Measurements from ENCODE around the gene ARF1. TPM values are rescaled to one million over a fixed set of nuclear protein-coding genes. Genes with fewer than 3 reads are reported as not detected.

Gene ARF1
- total RNA-seq, 1 experiment from 2014 or later, result 378 TPM

DNA sequence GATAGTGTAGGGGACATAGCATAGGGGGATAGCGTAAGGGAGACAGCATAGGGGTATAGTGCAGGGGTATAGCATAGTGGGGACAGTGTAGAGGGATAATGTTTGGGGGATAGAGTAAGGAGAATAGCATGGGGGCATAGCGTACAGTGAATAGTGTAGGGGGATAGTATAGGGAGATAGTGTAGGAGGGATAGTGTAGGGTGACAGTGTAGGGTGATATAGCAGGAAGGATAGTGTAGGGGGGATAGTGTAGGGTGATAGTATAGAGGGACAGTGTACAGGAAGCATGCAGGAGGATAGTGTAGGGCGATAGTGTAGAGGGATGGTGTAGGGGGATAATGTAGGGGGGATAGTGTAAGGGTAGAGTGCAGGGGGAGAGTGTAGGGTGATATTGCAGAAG is 11.7 kb upstream of the ARF1 start:
- DNase-seq (ENCODE audit: low read depth), result no peak

- no peak for DNase-seq (ENCODE audit: low read depth)
Measured at GRCh38 chr1:228071839-228072657, 10.5 kb upstream of the ARF1 start.

- no peak for DNase-seq (ENCODE audit: low read depth)
Measured at GRCh38 chr1:228072658-228073043, 9.9 kb upstream of the ARF1 start.

DNA sequence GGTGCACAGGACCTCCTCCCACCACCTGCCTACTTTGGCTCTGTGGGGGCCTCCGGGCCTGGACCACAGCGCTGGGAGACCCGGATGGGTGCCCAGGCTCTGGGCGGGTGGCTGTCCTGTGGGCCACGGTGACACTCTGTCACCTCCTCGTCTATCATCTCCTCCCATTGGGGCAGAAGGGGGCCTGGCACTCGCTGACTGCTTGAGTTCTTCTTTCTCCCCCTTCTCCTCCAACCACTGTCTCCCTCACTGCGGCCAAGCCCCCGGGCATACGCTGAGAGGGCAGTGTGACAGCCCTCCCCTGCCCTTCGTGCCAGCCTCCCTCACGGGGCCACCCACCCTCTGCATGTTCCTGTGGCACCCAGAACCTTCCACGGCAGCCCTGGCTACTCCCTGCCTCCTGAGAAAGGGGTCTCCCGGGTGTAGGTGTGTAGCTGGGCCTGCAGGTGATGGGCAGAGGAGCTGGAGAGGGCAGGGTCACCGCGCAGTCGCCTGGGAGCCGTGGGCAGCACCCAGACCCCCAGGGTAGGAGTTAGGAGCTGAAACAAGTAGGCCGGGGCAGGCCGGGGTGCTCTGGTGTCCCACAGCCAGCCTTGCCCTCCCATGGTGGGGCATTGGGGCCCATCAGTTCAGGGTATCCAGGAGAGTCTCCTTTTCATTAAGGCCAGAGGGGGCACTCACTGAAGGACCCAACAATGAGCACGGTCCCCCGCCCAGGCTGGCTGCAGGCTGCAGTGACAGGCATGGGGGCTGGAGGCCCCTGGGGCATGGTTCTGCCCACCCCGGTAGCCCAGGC is 9.2 kb upstream of the ARF1 start:
- DNase-seq (ENCODE audit: low read depth), result no peak

GRCh38 chr1:228073857-228074545 is 8.5 kb upstream of the ARF1 start:
- no peak for DNase-seq (ENCODE audit: low read depth)

DNA sequence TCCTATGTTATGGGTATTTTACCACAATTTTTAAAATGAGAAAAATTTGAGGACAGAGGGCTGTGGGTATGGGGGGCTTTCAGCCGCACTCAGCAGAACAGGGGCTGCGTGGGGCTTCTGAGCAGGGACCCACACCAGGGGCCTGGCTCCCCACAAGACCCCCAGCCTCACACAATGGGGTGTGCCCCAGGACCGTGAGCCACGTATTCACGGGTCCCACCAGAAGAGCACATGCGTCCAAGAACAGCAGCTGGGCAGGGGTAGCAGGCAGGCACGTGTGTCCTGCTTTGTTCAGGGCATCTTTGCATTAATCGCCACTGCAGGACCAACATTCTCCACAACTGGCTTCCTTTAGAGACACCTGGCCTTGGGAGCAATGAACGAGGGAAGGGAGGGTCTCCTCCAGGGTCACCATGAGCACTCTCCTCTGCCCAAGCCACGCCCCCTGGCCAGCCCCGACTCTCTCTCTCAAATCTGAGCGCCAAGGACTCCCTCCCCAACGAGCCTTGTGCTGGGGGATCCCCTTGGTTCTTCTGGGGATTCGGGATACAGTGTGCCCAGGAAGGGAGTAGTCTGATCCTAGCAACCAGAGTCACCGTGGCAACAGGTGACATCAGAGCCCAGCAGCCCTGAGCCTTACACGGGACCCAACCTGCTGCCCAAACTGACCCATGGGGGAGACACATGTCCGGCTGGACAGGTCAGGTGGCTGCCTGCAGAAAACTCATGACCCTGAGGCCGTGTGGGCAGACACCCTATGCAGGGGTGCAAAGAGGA is 7.4 kb upstream of the ARF1 start:
- no peak for DNase-seq (ENCODE audit: low read depth)

GRCh38 chr1:228075801-228076271 is 6.7 kb upstream of the ARF1 start:
- DNase-seq (ENCODE audit: low read depth), result no peak

- no peak for DNase-seq (ENCODE audit: low read depth)
Measured at GRCh38 chr1:228076796-228077430, 5.6 kb upstream of the ARF1 start.

DNA sequence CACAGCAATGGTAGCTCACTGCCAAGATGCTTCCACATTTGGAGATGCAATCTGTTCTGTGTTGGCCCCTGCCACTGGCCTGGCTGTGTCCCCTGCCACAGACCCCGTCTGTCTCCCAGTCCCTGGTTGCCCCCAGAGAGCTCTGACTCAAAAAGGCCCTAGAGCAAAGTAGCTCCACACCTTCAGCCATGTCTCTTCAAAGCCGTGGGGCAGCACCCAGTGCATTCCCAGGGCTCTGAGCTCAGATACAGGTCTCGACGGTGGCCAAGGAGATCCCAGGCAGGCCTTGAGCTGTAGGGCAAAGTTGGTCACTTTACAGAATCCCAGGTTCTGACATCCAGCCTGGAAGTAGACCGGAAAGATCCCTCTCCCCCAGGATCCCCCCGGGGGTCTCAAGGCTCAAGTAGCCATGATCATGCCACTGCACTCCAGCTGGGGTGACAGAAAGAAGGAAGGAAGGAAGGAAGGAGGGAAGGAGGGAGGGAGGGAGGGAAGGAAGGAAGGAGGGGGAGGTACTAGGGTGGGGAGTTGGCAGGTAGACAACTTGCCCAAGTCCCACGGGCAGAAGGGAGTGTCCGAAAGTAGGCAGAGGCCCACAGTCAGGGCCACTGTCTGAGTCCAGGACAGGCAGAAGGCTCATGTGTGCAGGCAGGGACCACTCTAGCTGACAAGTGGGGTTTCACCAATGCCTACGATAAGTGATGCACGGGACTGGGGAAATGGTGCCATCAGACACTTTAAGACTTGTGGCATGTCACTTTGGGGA is 4.8 kb upstream of the ARF1 start:
- DNase-seq (ENCODE audit: low read depth), result no peak

GRCh38 chr1:228079013-228079412 is 3.5 kb upstream of the ARF1 start:
- no peak for DNase-seq (ENCODE audit: low read depth)

DNA sequence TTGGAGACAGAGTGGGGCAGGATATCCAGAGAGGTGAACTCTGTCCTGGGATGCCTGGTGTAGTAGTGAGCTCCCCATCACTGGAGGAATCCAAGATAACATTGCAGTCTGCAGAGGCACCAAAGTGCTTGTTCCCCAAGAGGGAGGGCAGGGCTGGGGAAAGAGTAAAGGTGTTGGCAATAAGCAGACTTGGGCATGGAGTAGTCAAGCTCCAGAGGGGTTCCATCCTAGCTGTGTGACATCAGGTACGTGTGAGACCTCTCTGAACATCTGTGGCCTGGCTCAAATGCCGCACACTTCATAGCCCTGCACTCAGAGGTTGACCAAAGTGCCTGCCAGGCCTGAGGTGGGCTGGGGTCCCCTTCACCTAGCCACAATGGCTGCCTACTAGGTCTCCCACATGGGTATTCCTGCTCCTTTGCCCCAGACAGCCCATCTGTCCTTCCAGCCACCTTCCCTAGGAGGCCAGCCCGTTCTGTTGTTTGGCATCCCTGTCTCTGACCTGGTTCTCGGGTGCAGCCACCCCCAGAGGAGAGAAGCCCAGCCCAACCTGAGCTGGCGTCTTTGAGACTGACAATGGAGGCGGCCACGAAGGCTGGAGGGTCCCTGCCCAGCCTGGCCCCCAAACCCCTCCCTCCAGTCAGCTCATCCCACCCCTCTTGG is 2.8 kb upstream of the ARF1 start:
- no peak for DNase-seq (ENCODE audit: low read depth)

DNA sequence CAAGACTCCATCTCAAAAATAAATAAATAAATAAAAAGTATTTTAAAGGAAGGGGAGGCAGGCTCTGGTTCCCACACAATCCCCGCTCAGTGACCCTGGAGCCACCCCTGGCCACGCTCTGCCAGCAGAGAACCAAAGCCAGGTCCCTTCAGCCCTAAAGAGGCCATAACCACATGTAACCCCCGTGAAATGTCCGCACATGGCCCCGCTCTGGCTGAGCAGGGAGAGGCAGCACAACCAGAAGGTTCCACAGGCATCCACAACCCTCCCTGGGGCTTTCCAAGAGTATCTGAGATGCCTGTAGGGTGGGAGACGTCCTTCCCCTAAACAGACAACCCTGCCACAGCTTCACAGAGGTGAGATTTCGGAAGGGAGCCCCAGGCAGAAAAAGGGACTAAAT is 1.4 kb upstream of the ARF1 start:
- no peak for DNase-seq (ENCODE audit: low read depth)

- DNase-seq (ENCODE audit: low read depth), result no peak
Measured at GRCh38 chr1:228081578-228082213, 812 bp upstream of the ARF1 start.

GRCh38 chr1:228082918-228083870 is 686 bp downstream of the ARF1 start:
- DNase-seq (ENCODE audit: low read depth), result no peak

- peak; percentile 45 for DNase-seq (ENCODE audit: low read depth)
Measured at GRCh38 chr1:228083871-228084278, 1.4 kb downstream of the ARF1 start.

GRCh38 chr1:228084325-228084724 is 1.8 kb downstream of the ARF1 start:
- peak; percentile 93 for DNase-seq (ENCODE audit: low read depth)

- no peak for DNase-seq (ENCODE audit: low read depth)
Measured at GRCh38 chr1:228084797-228085196, 2.3 kb downstream of the ARF1 start.

All from LHCN-M2 (cell line).